HK-2 (cell line): ENCODE results near the gene ZNF260.
"Not testable (repeated sequence)": the region's sequence is repeated elsewhere in the genome, so short reads cannot be mapped to it uniquely, and the experiment has no call there.

Experiments used
- DNase-seq: peaks from one replicate; pipeline ENCODE4 v3.0.0-alpha.2; 2018; ENCODE audit not compliant: unreplicated experiment

ZNF260 gene

DNA sequence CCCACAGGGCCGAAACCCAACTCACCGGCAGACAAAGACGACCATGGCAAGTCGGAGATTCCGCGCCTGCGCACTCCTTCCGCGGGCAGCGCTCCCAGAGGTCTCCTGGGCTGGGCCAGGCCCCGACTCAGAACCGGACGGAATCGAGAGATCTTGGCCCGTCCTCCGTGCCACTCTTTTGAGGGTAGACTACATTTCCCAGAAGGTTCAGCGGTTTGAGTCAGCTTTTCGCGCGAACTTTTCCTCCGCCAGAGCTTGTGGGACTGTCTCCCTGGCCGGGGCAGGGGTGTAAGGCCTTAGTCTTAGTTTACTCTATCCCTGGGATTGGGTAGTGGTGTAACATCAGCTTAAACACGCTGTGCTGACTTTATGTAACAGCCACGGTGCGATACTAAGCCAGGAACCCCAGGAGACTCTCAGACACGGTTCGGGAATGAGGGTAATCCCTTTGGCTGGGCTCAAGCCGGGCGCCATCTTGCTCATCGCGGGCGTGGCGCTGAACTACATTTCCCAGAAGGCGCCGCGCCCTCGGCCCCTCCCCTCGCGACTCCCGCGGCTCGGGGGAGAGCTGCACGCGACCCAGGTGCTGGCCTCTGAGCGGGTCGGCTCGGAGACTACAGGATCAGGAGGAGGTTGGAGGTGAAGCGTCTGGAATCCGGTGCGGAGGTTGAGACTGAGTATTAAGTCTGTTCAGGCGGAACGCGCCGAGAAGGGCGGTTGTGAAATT is at the start of gene ZNF260:
Gene ZNF260, minus strand, starts transcription at position 78 of the 727 bp plus-strand sequence. CDS start 13,033 bp downstream, outside the sequence.
- DNase-seq, result peak; percentile 95

DNA sequence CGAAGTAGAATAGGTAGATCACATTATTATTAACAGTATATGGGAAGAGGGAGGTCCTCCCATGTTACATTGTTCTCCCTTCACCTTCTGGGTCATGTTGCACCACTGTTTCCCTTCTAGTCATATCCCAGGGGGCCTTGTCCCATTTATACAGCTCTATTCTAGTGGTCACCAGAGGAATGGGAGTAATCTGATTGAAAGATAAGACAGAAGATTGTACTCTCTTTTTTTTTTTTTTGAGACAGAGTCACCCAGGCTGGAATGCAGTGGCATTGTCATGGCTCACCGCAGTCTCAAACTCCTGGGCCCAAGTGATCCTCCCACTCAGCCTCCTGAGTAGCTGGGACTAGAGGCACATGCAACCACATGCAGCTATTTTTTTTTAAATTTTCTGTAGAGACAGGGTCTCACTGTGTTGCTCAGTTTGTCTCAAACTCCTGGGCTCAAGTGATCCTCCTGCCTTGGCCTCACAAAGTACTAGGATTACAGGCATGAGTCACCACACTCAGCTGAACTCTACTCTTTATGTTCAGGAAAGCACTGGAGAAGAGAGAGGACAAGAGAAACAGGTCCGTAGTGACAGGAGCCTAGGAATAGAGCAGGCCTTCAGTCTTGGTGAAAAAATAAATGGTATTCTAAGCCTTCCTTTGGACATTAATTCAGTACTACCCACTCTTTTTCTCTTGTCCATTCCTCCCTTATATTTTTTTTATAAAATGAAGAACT is 49.4 kb upstream of the ZNF260 start:
- no peak for DNase-seq

DNA sequence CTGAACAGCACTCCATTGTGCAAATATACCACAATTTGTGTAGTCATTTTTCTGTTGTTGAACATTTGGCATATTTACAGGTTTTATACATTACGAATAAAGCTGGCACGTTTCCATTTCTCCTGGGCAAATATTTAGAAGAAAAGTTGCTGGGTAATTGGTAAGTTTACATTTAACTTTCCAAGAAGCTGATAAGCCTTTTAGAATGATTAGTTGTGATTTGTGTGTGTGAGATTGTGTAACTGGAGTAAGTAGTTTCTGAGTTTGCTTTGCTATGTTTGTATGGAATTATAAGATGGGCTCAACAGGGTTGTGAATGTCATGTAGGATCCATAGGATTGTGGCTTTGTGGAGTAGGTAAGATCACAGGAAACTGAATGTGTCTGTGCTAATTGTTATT is 46.7 kb upstream of the ZNF260 start:
- no peak for DNase-seq

DNA sequence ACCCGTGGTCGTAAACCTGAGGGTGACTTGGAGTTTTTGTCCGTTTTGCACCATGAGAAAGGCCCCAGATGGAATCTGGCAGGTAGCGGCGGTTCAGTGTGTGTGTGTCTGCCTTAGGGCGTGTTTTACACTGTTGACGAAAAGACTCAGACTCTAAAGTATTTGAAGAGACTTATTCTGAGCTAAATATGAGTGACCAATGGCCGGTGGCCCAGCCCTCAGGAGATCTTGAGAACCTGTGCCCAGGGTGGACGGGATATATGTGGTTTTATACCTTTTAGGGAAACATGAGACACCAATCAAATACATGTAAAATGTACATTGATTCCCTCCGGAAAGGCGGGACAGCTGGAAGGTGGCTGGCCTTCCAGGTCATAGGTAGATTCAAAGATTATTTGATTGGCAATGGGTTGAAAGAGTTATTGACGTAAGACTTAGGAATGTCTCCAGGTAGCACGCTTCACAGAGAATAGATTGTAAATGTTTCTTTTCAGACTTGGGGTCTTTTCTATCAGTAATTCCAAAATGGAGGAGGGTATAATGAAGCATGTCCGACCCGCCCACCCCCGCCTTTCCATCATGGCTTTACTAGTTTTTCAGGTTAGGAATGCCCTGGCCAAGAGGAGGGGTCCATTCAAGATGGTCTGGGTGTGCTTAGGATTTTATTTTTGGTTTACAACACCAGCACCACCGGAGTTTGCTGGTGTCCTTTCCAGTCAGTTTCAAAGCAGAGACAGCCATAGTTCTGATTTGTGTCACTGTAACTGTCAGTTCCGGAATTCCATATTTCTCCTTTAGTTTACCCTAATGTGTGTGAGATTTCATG is 46.0 kb upstream of the ZNF260 start:
- DNase-seq, result peak; percentile 38

DNA sequence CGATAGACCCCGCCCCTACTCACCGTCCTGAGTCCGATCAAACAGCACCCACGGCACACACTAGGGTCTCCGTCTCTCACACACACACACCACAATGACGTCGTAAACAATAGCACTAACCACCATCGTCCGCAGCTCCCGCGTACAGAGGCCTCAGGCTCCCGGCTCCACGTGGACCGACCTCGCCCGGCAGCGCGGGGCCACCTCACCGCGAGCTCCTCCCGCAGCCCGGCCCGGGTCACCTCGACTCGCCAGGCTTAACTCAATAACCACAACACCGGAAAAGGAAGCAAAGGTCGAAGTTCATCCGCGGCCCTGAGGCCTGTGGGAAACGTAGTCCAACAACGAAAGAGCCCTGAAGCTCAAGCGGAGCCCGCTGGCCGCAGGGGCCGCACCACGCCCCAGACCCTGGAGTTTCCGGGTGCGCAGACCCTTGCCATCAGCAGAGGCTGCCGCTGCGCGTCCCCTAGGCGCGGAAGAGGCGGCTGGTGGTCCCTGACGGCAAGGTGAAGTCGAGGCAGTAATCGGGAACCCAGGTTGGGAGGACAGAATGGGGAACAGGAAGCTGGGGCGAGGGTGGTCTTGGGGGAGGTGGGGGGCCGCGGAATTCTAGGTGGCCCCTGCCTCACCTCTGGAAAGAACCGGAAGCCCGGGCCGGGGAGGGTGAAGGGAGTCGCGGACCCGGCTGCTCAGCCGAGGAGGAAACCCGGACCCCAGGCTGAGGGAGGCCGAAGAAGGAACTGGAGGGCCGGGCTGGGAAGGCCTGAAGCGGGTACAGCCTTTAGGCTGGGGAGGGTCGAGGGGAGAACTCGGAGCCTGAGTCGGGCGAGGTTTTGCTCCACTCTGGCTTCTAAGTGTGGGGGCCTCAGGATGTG is 45.2 kb upstream of the ZNF260 start, which contains the start of gene ZNF529:
Gene ZNF529, minus strand, starts transcription at position 273 of the 875 bp plus-strand sequence. CDS start 946 bp downstream, outside the sequence.
- DNase-seq, result peak; percentile 87

DNA sequence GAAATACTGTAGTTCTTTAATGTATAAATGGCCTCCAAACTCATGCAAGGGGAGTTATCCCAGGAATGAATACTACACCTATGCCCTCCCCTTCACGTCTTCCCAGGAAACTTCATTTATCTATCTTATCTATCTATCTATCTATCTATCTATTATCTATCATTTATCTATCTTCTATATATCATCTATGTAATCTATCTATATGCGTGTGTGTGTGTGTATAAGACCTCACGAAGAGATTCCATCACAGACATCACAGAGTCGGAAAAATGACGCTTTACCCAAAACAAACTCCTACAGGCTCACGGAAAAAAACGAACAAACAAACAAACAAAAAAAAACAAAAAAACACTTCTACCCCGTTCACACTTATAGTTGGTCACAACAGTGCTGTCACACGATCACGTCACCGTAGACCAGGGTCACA is 44.5 kb upstream of the ZNF260 start:
- no peak for DNase-seq

DNA sequence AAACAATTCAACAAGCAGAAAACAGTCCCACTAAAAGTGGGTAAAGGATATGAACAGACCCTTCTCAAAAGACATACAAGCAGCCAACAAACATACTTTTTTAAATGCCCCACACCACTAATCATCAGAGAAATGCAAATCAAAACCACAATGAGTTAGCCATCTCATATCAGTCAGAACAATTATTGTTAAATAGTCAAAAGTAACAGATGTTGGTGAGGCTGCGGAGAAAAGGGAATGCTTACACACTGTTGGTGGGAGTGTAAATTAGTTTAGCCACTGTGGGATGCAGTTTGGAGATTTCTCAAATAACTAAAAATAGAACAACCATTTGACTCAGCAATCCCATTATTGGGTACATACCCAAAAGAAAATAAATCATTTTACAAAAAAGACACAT is 36.3 kb upstream of the ZNF260 start:
- DNase-seq, result no peak

DNA sequence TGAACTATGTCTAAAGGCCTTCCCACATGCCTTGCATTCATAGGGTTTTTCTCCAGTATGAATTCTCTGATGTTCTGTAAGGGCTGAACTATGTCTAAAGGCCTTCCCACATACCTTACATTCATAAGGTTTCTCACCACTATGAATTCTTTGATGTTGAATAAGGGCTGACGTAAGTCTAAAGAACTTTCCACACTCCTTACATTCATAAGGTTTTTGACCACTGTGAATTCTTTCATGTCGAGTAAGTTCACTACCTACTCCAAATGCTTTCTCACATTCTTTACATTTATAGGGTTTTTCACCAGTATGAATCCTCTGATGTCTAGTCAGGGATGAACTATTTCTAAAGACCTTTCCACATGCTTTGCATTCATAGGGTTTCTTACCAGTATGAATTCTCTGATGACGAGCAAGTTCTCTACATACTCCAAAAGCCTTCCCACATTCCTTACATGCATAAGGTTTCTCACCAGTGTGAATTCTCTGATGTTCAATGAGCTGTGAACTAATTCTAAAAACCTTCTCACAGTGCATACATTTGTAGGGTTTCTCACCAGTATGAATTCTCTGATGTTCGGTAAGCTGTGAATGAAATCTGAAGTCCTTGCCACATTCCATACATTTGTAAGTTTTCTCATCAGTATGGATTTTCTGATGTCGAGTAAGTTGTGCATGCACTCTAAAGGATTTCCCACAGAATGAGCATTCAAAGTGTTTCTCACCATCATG is 19.1 kb upstream of the ZNF260 start:
- no peak for DNase-seq

DNA sequence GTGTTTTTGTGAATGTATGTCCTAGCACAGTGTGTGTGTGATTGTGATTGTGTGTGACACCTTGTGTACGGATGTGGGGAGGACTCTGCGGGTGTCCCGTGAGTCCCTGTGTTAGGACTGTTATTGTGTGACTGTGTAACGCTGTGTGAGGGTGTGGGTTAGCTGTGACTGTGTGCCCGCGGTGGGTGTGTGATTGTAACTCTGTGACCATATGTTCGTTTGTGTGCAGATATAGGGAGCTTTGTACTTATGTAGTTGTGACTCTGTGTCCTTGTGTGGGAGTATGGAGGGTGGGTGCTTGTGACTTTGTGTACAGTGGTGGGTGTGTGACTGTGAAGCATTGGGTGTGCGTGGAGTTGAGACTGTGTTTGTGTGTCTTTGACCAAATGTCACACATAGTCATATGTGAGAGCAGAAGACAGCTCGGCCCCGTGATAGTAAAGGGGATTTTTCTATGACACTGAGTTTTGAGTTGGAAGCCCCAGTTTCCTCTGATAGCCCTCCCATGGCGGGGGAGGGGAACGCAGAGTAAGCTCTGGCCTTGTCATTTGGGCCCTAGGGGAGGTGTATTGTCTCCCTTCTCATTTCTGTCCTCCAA is 949 bp upstream of the ZNF260 start:
- no peak for DNase-seq

DNA sequence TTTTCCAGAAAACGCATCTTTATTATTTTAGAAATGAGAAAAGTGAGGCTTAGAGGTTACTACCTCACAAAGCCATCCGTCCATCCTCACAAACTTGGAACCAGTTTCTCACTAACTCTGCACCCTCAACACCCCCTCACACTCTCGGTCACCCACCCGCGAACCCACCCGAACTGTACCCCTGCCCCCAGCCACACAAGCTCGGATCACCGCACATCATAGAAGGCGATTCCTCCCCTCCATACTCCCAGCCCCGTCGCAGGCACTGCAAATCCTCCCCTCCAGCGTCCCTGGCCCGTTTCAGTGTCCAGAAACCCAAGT is 238 bp downstream of the ZNF260 start:
- no peak for DNase-seq

DNA sequence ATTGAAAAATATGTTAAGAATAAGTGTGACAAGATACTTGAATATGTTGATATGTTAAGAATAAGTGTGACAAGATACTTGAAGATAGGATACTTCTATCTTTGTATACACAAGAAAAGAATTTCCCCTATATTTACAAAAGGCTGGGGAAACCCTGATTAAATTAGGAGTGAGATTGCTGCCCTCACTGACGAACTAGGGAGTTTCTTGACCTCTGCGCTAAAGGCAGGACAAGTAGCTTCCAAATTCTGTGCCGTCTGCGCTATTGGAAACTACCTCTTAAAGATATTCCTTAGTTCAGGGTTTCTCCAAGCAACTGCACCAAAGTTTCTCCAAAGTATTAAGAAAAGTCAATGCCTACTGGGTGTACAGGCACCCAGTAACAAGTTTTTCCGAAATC is 730 bp downstream of the ZNF260 start:
- no peak for DNase-seq

DNA sequence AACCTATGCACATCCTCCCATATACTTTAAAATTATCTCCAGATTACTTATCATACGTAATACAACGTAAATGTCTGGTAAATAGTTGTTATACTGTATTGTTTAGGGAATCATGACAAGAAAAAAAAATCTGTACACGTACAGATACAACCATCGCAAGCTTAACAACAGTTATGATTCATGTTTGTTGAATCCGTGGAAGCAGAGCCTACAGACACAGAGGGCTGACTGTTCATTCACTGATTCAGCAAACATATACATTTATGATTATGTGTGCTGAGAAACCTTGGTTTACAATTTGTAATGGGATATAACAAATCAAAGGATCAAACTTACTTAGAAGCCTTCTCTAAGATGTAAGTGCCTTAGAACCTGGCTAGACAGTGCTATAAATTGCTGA is 1.5 kb downstream of the ZNF260 start:
- no peak for DNase-seq

DNA sequence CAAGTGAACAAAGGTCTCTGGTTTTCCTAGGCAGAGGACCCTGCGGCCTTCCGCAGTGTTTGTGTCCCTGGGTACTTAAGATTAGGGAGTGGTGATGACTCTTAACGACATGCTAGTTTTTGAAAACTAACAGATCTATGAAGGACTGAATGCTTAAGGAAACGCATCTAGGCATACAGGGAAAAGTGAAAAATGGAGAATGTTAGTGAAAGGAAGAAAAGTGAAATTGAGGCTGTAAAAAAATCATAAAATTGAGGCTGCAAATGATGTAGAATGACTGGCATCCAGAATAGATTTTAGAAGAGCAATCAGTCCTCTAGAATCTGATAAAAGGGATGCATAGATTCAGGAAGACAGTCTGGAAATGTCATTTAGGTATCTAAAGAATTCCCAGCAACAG is 3.5 kb downstream of the ZNF260 start:
- DNase-seq, result no peak

DNA sequence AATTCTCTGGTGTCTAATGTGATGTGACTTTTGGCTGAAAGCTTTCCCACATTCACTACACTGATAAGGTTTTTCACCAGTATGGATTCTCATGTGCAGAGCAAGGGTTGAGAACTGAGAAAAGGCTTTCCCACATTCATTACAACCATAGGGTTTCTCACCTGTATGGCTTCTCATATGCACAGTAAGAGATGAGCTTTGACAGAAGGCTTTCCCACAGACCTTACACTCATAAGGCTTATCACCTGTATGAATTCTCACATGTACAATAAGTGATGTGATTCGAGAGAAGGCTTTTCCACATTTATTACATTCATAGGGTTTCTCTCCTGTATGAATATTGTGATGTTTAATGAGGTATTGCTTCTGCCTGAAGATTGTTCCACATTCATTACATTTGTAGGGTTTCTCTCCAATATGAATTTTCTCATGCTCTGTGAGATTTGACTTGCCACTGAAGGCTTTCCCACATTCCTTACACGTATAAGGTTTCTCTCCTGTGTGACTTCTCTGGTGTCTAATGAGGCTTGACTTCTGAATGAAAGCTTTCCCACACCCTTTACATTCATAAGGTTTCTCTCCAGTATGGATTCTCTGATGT is 14.0 kb downstream of the ZNF260 start:
- no peak for DNase-seq

DNA sequence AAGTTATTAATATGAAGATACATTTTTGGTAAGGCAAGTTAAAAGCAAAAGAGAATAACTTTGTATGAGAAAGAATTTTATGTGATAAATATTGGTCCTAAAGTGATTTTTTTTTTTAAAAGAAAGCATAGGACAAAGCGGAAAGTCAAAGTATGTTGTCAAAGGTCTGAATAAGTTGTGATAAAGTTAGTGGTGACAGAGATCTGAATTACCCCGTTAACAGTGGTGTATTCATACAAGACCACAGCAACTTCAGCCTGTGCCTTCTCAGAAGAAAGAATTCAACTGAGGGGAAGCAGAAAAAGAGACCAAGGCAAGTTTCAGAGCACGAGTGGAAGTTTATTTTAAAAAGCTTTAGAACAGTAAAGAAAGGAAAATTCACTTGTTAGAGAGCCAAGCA is 19.7 kb downstream of the ZNF260 start:
- DNase-seq, result no peak

DNA sequence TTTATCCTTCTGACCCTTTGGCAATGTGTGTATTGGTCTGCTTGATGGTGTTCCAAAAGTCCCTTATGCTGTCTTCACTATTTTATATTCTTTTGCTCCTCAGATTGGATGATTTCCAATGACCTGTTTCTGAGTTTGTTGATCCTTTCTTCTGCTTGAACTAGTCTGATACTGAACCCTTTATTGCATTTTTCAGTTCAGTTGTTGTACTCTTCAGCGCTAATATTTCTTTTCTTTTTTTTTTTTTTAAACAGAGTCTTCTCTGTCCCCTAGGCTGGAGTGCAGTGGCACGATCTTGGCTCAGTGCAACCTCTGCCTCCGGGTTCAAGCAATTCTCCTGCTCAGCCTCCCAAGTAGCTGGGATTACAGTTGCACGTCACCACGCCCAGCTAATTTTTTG is 26.1 kb downstream of the ZNF260 start:
- no peak for DNase-seq

DNA sequence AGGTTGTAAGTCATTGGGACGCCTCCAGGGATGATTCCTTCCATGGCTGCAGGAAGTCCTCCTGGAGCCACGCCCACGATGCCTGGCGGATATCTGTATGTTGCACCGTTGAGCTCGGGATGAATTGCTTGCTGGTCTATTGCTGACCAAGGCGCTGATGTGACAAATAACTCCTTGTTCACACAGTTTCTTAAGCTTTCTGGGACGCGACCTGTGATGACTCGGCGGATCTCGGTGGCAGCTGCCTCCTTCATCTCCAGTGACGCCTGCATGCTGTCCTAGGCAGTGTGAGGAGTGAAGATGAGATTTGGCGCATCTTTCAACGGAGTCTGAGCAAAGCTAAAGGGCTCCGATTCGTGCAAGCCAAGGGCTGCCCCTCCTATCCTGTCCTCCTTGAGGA is 31.1 kb downstream of the ZNF260 start:
- DNase-seq, result no peak

DNA sequence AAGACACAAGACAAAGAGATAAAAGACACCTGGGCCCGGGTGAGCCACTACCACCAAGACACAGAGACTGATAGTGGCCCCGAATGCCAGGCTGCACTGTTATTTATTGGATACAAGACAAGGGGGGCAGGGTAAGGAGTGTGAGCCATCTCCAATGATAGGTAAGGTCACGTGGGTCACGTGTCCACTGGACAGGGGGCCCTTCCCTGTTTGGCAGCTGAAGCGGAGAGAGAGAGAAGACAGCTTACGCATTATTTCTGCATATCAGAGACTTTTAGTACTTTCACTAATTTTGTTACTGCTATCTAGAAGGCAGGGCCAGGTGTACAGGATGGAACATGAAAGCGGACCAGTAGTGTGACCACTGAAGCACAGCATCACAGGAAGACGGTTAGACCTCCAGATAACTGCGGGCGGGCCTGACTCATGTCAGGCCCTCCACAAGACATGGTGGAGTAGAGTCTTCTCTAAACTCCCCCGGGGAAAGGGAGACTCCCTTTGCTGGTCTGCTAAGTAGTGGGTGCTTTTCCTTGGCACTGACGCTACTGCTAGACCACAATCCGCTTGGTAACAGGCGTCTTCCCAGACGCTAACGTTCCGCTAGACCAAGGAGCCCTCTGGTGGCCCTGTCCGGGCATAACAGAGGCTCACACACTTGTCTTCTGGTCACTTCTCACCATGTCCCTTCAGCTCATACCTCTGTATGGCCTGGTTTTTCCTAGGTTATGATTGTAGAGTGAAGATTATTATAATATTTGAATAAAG is 35.2 kb downstream of the ZNF260 start:
- DNase-seq, result not testable (repeated sequence)

DNA sequence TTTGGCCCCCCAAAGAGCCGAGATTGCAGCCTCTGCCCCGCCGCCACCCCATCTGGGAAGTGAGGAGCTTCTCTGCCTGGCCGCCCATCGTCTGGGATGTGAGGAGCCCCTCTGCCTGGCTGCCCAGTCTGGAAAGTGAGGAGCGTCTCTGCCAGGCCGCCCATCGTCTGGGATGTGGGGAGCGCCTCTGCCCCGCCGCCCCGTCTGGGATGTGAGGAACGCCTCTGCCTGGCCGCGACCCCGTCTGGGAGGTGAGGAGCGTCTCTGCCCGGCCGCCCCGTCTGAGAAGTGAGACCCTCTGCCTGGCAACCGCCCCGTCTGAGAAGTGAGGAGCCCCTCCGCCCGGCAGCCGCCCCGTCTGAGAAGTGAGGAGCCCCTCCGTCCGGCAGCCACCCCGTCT is 37.2 kb downstream of the ZNF260 start:
- not testable (repeated sequence) for DNase-seq
